ENCODE data around the gene RNH1.

GRCh38 chr11:488579-488978 is 18.5 kb downstream of the RNH1 start:
- no peak for TF ChIP-seq EZH2 (IDR thresholded peaks at IDR 0.05)
- no peak for TF ChIP-seq POLR2AphosphoS5 (IDR thresholded peaks at IDR 0.05; ENCODE audit: borderline replicate concordance, low read depth, low read length)

Data from SK-N-MC (cell line).